Fibroblast of lung (primary cell): ENCODE results near the gene LLCFC1. TPM values are rescaled to one million over a fixed set of nuclear protein-coding genes. Genes with fewer than 3 reads are reported as not detected.

Experiments used
- DNase-seq, 2 donors: peaks; one replicate each; pipeline versions ENCODE4 v3.0.0 to v3.0.0-alpha.2; 2010; ENCODE audit warnings: low read depth in 2 of 2
- H2AFZ ChIP-seq: 2 replicates; pipeline ENCODE4 v1.5.1; 2012; ENCODE audit warnings: low read length, control low read depth, inconsistent platforms
- H3K27ac ChIP-seq: 2 replicates; pipeline ENCODE4 v1.5.1; 2011; ENCODE audit warnings: low read length, control low read depth; ENCODE audit not compliant: insufficient read depth
- H3K27me3 ChIP-seq: 2 replicates; pipeline ENCODE4 v1.5.1; 2011; ENCODE audit warnings: mild to moderate bottlenecking, low read length; ENCODE audit not compliant: control insufficient read depth, insufficient read depth
- H3K36me3 ChIP-seq: 2 replicates; pipeline ENCODE4 v1.5.1; 2011; ENCODE audit warnings: low read length; ENCODE audit not compliant: control insufficient read depth, insufficient read depth
- H3K4me1 ChIP-seq: 2 replicates; pipeline ENCODE4 v1.5.1; 2011; ENCODE audit warnings: low read length; ENCODE audit not compliant: control insufficient read depth, insufficient read depth; ENCODE audit errors: extremely low read depth
- H3K4me2 ChIP-seq: 2 replicates; pipeline ENCODE4 v1.5.1; 2011; ENCODE audit warnings: low read length, control low read depth; ENCODE audit not compliant: insufficient read depth; ENCODE audit errors: extremely low read depth
- H3K4me3 ChIP-seq, 4 experiments: fragments of 200-600 bp in 1 of 4; sonication (generic) in 1 of 4; replicated peaks in 1 of 4; 2 replicates each; pipeline ENCODE4 v1.5.1; 2011 to 2016; ENCODE audit warnings: low read length in 4 of 4, low read depth in 3 of 4, mild to moderate bottlenecking in 3 of 4, control low read depth in 2 of 4, inconsistent platforms in 1 of 4, mixed read lengths in 1 of 4; ENCODE audit not compliant: insufficient read depth in 1 of 4; ENCODE audit errors: control extremely low read depth in 1 of 4
- H3K79me2 ChIP-seq: 2 replicates; pipeline ENCODE4 v1.5.1; 2012; ENCODE audit warnings: mild to moderate bottlenecking, low read length, inconsistent platforms; ENCODE audit not compliant: control insufficient read depth, insufficient read depth
- H3K9ac ChIP-seq: 2 replicates; pipeline ENCODE4 v1.5.1; 2011; ENCODE audit warnings: mild to moderate bottlenecking, low read length, control low read depth; ENCODE audit not compliant: insufficient read depth
- H3K9me3 ChIP-seq: 2 replicates; pipeline ENCODE4 v1.5.1; 2012; ENCODE audit warnings: low read depth, low read length; ENCODE audit not compliant: control insufficient read depth, insufficient read depth
- H4K20me1 ChIP-seq: 2 replicates; pipeline ENCODE4 v1.5.1; 2011; ENCODE audit warnings: low read length; ENCODE audit not compliant: control insufficient read depth, insufficient read depth; ENCODE audit errors: extremely low read depth
- EZH2 ChIP-seq: IDR thresholded peaks from 2 replicates; pipeline ENCODE4 v1.5.1; 2012; ENCODE audit warnings: low read length, control low read depth, mild to moderate bottlenecking; ENCODE audit errors: missing control alignments
- polyA plus RNA-seq, 2 donors: library from polyadenylated mRNA; depleted of rRNA in 1 of 2; stranded (reverse) in 1 of 2; unstranded in 1 of 2; fragments of >200 nt; gene quantifications; 2 replicates each; pipeline ENCODE4 v1.2.1, GENCODE V29; 2011 to 2012; ENCODE audit warnings: missing spikeins in 1 of 2
- total RNA-seq: library from RNA; depleted of rRNA; stranded (reverse); fragments of >200 nt; gene quantifications from 2 replicates; pipeline ENCODE4 v1.2.1, GENCODE V29; 2014
- TF ChIP-seq, protein P1 (sequence below), 2 donors: IDR thresholded peaks in 1 of 2; conservative IDR thresholded peaks in 1 of 2; 1 replicate in 1 of 2; 2 replicates in 1 of 2; pipeline ENCODE4 v1.5.1; 2011 to 2012; ENCODE audit warnings: low read length in 2 of 2, control low read depth in 1 of 2, inconsistent platforms in 1 of 2, low read depth in 1 of 2, mild to moderate bottlenecking in 1 of 2

Gene LLCFC1
- total and polyA plus RNA-seq, 2 donors (not counting 1 experiment from before 2014, with no cell fraction given), result not detected

DNA sequence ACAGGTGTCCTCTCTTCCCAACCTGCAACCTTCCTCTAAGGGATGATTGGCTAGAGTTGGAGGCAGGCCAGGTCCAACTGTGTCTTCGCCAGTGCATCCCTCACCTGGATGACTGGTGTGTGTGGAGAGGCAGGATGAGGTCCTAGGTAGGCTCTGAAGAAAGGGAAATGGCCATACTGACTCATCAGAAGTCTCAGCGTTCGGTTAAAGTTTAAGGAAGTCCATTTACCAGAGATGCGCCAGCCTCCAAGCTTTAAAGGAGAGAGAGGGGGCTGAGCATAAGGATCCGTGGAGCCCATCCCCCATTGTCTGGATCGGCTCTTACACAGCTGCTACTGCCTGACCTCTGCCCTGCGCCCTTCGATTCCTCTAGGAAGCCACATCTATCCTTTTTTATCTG, 18.4 kb downstream of the LLCFC1 start:
- Histone ChIP-seq H3K27me3 (no peaks in the 10 kb centered on the region), H2AFZ (no peak overlapping the region), H3K27ac (no peak overlapping the region), H4K20me1 (no peaks in the 10 kb centered on the region), H3K79me2 (no peaks in the 10 kb centered on the region), H3K9ac (no peak overlapping the region), H3K9me3 (no peaks in the 10 kb centered on the region), H3K4me2 (no peak overlapping the region), H3K36me3 (no peaks in the 10 kb centered on the region), H3K4me1 (no peaks in the 10 kb centered on the region), H3K4me3 (no peak overlapping the region)
- no peak for TF ChIP-seq EZH2
- TF ChIP-seq, protein P1, sequence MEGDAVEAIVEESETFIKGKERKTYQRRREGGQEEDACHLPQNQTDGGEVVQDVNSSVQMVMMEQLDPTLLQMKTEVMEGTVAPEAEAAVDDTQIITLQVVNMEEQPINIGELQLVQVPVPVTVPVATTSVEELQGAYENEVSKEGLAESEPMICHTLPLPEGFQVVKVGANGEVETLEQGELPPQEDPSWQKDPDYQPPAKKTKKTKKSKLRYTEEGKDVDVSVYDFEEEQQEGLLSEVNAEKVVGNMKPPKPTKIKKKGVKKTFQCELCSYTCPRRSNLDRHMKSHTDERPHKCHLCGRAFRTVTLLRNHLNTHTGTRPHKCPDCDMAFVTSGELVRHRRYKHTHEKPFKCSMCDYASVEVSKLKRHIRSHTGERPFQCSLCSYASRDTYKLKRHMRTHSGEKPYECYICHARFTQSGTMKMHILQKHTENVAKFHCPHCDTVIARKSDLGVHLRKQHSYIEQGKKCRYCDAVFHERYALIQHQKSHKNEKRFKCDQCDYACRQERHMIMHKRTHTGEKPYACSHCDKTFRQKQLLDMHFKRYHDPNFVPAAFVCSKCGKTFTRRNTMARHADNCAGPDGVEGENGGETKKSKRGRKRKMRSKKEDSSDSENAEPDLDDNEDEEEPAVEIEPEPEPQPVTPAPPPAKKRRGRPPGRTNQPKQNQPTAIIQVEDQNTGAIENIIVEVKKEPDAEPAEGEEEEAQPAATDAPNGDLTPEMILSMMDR (conservative IDR thresholded peaks at IDR 0.05 in 1 of 2, IDR thresholded peaks at IDR 0.05 in 1 of 2; ENCODE audit: low read depth in 1 of 2, low read length in 2 of 2), result no peak
- no peak for DNase-seq

DNA sequence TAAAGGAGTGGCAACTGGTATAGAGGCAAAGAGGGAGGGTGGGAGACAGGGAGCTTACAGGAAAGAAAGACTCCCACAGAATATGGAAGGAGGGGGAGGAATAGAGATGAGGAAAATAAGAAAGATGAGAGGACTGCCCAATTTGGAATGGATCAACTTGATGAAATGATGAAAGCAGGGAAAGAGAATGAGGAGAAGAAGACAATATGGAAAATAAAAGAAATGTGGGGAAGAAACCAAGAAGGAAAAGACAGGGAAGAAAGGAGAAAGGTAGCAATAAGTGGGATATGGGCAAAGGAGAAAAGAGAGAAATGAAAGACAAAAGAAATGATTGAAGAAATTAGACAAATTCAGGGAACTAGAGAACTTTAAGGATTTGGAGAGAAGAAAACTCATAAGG, 19.9 kb downstream of the LLCFC1 start:
- Histone ChIP-seq H3K4me2 (no peak overlapping the region), H4K20me1 (no peaks in the 10 kb centered on the region), H3K4me1 (no peaks in the 10 kb centered on the region), H3K79me2 (no peaks in the 10 kb centered on the region), H3K9me3 (no peaks in the 10 kb centered on the region), H2AFZ (no peak overlapping the region), H3K9ac (no peak overlapping the region), H3K4me3 (no peak overlapping the region), H3K27me3 (no peaks in the 10 kb centered on the region), H3K27ac (no peak overlapping the region), H3K36me3 (no peaks in the 10 kb centered on the region)
- no peak for DNase-seq
- TF ChIP-seq, protein P1 (conservative IDR thresholded peaks at IDR 0.05 in 1 of 2, IDR thresholded peaks at IDR 0.05 in 1 of 2; ENCODE audit: low read depth in 1 of 2, low read length in 2 of 2), result no peak
- no peak for TF ChIP-seq EZH2

DNA sequence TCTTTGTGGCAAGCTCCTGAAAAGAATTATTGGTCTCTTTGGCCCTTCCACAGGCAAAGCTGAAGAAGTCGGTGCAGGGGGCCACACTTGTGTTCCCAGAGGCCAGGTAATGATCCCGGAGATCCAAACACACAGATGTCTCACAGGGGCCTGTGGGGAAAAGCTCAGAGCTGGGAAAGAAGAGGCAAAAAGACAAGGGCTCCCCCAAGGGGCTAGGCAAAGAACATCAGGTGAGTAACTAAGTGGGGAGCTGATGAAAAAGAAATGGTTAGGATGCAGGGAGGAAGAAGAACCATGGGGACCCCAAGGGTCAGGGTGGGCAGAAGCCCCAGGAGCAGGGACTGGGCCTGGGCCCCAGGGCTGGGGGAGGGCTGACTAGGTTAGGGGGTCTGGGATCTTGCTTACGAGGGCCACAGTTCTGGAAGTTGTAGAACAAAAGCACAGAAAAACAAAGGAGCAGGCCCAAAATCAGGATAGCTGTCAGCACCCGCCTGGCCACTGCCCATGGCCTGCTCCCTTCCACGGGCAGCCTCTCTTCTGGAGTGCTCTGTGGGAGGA, 21.8 kb downstream of the LLCFC1 start:
- no peak for DNase-seq
- H3K9ac ChIP-seq, result no peak overlapping the region
- no peaks in the 10 kb centered on the region for H3K4me1 ChIP-seq
- H2AFZ ChIP-seq, result no peak overlapping the region
- no peak for TF ChIP-seq EZH2
- TF ChIP-seq, protein P1 (conservative IDR thresholded peaks at IDR 0.05 in 1 of 2, IDR thresholded peaks at IDR 0.05 in 1 of 2; ENCODE audit: low read depth in 1 of 2, low read length in 2 of 2), result no peak
- no peaks in the 10 kb centered on the region for H3K27me3 ChIP-seq
- H4K20me1 ChIP-seq, result no peaks in the 10 kb centered on the region
- H3K4me2 ChIP-seq, result no peak overlapping the region
- H3K79me2 ChIP-seq, result no peaks in the 10 kb centered on the region
- no peak overlapping the region for H3K4me3 ChIP-seq
- H3K36me3 ChIP-seq, result no peaks in the 10 kb centered on the region
- no peaks in the 10 kb centered on the region for H3K9me3 ChIP-seq
- no peak overlapping the region for H3K27ac ChIP-seq
